ENCODE results near the gene UBXN4.

The UBXN4 gene

GRCh38 chr2:135742325-135742757 is 686 bp downstream of the UBXN4 start:
- no peak for TF ChIP-seq CTCF (IDR thresholded peaks at IDR 0.05; ENCODE audit: borderline replicate concordance, insufficient read depth, low read depth, low read length)
- peak overlapping the region; percentile 70 for H3K4me3 ChIP-seq (ENCODE audit: low read depth, low read length)

- no peak for TF ChIP-seq CTCF (IDR thresholded peaks at IDR 0.05; ENCODE audit: borderline replicate concordance, insufficient read depth, low read depth, low read length)
- H3K4me3 ChIP-seq (ENCODE audit: low read depth, low read length): no peak overlapping the region
These were observed 2.2 kb downstream of the UBXN4 start for GRCh38 chr2:135743860-135744259.

- peak; percentile 41; the same call in 1 of the 2 replicates for TF ChIP-seq CTCF (IDR thresholded peaks at IDR 0.05; ENCODE audit: borderline replicate concordance, insufficient read depth, low read depth, low read length)
These were observed 3.2 kb downstream of the UBXN4 start for GRCh38 chr2:135744760-135745314.

GRCh38 chr2:135745545-135745944 is 3.9 kb downstream of the UBXN4 start:
- no peak for TF ChIP-seq CTCF (IDR thresholded peaks at IDR 0.05; ENCODE audit: borderline replicate concordance, insufficient read depth, low read depth, low read length)
- H3K4me3 ChIP-seq (ENCODE audit: low read depth, low read length): no peak overlapping the region

More at GRCh38 chr2:135744760-135745314, 3.2 kb downstream of the UBXN4 start:
- H3K4me3 ChIP-seq (ENCODE audit: low read depth, low read length): no peak overlapping the region

GRCh38 chr2:135755573-135755972 is 13.9 kb downstream of the UBXN4 start:
- no peak for TF ChIP-seq CTCF (IDR thresholded peaks at IDR 0.05; ENCODE audit: borderline replicate concordance, insufficient read depth, low read depth, low read length)
- no peak overlapping the region for H3K4me3 ChIP-seq (ENCODE audit: low read depth, low read length)

GRCh38 chr2:135756692-135757091 is 15.0 kb downstream of the UBXN4 start:
- H3K4me3 ChIP-seq (ENCODE audit: low read depth, low read length): no peak overlapping the region
- no peak for TF ChIP-seq CTCF (IDR thresholded peaks at IDR 0.05; ENCODE audit: borderline replicate concordance, insufficient read depth, low read depth, low read length)

GRCh38 chr2:135762022-135762421 is 20.4 kb downstream of the UBXN4 start:
- H3K4me3 ChIP-seq (ENCODE audit: low read depth, low read length): no peak overlapping the region
- TF ChIP-seq CTCF (IDR thresholded peaks at IDR 0.05; ENCODE audit: borderline replicate concordance, insufficient read depth, low read depth, low read length): no peak

All from GM12875 (cell line).